ENCODE results near the gene PARP6.
"Not testable (repeated sequence)": the region's sequence is repeated elsewhere in the genome, so short reads cannot be mapped to it uniquely, and the experiment has no call there.

Gene PARP6

DNA sequence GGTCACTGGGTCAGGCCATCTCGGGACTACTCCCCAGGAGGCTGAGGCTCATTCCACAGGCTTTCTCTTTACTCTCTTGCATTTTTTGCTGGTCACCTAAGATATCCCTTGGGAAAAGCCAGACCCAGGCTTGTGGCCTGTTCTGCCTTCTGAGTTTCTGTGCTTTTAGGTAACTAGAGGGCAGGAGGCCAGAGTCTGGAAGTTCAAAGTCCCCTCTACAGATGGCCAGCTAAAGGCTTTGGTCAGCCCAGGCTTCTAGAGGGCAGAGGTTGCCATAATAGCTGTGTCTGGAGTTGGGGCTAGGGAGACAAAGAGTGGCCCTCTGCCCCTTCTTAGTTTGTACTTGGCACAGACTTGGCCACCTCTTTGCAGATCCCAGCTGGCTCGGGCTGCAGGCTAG, 8.4 kb upstream of the PARP6 start:
- DNase-seq, result no peak

DNA sequence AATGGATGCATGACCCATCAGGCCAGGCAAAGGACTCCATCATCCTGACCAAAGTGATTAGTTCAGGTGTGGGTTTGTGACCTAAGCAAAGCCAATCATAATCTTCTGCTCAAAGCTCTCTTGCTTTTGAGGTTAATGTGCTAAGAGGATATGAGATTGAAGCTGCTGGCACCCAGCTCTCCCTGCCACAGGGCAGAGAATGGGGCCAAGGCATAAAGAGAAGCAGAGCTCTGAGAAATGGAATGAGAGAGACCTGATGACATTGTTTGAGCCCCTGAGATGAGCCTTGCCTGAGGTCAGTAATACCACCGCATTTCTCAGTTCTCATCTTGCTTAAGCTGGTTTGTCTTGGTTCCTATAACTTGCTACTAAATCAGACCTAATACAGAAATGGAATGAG, 6.4 kb upstream of the PARP6 start:
- DNase-seq, result no peak

DNA sequence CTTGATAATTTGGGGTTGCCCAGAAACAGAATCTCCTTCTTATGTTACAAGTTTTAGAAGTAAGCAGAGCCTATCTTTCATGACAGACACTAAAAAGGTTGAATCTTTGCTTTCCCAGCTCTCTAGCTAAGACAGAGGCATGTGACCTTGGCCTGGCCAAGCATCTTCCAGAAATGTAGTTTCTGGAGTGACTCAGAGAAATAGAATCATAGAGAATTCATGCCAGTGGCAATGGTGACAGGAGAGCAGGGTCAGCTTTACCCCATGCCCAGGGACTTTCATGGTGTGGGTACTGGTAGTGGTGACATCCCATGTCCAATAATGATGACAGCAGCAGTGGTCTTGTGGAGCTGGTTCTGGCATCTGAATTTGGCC, 4.0 kb upstream of the PARP6 start:
- DNase-seq, result no peak

DNA sequence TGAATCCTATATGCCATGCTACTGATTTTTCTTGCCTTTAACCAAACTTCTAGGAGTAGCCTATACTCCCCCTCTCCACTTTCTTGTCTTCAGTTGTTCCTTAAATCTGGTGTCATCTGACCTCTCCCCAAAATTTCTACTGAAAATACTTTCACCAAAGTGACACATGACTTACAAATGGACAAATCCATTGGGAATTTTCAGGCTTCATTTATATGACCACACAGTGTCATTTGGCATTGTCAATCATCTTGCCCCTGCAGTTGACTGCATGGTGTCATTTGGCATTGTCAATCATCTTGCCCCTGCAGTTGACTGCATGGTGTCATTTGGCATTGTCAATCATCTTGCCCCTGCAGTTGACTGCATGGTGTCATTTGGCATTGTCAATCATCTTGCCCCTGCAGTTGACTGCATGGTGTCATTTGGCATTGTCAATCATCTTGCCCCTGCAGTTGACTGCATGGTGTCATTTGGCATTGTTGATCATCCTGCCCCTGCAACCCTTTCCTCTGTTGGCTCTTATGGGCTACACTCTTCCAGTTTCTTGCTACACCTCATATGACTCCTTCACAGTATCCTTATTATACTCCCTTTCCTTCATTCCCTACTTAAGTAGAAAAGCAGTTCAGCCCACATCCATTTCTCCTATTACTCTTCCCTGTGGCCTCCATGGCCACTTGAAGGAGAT, 3.4 kb upstream of the PARP6 start:
- not testable (repeated sequence) for DNase-seq

DNA sequence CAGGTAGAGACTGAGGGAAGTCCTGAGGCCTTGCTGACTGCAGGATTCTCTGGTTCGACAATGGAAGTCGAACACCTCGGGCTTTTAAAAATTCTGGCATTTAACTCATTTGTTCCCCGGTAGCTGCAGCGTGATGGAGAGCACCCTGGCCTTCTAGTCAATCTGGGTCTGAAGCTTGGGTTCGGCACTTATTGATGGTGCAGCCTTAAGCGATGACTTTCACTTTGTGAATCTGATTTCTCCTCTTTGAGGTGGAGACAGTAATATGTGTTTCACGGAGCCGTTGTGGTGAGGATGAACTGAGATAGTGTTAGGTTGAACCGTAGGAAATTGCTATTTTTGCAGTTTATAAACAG, 621 bp upstream of the PARP6 start:
- no peak for DNase-seq

DNA sequence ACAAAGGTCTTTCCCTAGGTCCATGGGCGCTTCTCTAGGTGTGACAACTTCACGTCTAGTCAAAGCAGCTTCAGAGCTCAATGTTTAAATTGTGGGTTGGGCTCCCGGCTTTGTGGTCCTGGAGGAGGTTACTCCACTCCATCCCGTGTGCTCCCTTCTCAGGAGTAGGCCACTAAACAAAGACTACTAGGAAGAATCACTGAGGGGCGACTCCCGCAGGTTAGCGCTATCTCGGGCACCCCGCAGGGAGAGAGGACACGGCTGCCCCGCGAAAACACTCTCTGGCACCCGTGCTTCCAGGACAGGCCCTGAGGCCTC, 500 bp downstream of the PARP6 start:
- DNase-seq, result no peak

DNA sequence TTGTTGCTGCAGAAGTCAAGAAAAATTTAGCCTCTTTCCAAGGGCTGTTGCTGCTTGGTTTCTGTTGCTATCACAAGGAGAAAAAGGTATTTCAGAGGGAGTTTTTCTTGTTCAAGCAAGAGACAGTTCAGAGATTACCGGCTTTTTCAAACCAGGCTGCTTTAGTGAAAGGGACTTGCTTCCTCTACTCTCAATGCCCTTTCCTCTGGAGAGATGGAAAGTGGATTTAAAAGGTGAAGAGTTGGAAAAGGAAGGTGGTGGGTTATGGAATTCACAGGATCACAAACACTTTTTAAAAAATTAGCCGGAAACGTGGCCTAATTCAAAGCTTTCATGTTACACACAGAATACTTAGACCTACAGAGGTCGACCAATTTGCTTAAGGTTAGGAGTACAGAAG, 1.1 kb downstream of the PARP6 start:
- peak in 1 of 2 donors; percentile 25 for DNase-seq

DNA sequence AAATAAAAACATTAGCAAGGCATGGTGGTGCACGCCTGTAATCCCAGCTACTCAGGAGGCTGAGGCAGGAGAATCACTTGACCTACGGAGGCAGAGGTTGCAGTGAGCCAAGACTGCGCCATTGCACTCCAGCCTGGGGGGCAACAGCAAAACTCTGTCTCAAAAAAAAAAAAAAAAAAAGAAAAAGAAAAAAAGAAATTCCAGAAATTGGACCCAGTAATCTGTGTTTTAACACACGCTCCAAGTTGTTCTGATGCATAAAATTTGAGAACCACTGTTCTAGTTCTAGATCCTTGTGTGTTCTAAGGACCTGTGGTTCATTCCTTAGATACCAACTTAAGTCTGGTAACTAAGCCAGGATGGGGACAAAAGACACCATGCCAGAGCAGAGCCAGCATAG, 2.6 kb downstream of the PARP6 start:
- DNase-seq, result no peak

DNA sequence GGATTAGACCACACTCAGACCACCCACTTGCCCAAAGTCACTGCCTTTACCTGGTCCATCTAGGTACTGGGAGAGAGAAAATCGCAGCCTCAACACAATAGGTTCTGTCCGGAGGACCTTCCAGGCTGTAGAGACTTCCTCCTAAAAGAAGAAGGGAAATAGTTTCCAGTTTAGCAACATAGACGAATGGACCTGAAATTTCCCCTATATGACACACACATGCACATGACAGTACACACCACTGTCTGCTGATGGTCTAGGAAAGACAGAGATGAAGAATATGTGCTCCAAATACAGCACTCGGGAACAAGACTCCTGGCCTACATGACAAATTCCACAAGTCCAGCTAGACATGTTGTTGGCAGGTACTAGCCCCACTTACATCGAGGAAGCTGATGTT, 7.3 kb downstream of the PARP6 start:
- peak; percentile 49 to 85 for DNase-seq

DNA sequence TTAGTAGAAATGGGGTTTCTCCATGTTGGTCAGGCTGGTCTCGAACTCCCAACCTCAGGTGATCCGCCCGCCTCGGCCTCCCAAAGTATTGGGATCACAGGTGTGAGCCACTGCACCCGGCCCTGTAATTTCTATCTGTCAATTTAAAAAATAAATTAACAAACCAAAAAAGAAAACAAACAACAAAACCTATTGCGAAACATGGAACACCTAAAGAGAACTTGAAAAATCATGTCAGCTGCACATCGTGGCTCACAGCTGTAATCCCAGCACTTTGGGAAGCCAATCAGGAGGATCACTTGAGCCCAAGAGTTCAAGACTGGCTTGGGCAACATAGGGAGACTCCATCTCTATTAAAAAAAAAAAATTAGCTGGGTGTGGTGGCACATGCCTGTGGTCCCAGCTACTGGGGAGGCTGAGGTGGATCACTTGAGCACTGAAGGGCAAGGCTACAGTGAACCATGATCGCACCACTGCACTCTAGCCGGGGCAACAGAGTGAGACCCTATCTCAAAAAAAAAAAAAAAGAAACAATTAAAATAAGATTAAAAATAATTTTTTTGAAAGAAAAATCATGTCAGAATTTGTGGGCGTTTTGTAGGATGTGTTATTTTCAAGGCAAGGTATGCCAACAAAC, 19.6 kb downstream of the PARP6 start:
- no peak for DNase-seq

DNA sequence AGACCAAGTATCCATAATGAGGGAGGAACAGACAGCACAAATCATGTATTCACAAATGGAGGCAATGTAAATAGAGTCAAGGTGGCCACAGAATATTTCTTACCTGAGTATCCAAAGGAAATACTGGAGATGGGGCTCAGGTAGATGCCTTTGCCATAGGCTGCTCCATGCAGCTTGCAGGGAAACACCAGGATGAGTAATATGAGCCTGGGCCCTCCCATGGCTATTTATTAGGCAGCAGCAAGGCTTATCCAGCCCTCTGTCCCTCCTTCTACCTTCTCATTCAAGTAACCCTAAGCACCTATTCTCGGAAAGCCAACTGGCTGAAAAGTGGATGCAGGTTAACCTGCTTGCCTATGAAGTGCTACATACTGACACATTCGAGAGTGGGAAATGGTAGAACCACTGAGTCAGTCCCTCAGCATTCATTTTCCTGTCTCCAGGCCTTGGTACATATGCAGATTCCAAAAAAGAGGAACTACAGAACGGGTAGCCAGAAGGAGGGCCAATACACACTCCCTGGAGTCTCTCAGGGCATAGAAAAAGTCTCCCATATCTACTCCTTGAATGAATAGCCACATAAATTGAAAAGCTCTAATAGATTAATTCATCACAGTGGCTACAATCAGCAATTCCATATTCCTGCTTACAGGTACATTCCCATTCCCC, 23.1 kb downstream of the PARP6 start:
- DNase-seq, result peak; percentile 36 to 42

DNA sequence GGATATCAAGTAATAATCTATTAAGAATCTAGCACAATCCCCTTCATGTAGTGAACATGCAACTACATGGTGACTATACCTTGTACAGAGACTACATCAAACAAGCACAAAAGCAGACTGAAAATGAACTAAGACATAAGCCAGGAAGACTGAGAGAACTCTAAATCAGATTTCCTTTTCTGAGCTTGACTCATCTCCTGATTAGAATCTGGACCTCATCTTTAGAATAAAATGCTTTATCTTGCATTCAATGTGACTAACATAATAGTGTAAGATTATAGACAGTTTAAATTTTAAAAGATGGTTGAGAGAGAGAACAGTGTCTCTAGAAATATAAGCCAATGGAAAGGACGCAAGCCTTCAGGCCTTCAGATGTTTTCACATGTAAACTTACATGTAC, 23.8 kb downstream of the PARP6 start:
- no peak for DNase-seq

DNA sequence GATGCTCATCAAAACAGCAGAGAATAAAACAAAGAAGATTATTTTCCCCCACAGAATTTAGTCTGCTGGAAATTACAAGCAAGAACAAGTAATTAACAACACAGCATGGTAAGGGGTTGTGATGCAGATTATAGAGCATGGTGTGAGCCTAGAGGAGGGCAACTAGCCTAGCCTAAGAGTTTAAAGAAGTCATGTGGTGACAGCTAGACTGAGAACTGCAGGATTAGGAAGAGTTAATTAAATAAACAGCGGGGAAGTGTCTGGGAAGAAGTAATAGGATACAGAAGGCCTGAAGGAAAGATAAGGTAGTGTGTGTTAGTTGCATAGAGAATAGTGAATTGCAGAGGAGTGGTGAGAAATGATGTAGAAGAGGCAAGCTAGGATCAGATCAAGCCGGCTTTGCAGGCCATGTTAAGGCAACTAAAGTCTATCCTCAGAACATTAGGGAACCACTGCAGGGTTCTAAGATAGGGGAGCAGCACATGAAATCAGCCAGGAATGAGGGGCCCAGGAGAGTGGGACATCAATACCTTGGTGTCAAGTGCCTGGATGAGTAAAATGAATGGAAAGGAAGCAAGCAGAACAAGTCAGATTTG, 29.5 kb downstream of the PARP6 start:
- no peak for DNase-seq

DNA sequence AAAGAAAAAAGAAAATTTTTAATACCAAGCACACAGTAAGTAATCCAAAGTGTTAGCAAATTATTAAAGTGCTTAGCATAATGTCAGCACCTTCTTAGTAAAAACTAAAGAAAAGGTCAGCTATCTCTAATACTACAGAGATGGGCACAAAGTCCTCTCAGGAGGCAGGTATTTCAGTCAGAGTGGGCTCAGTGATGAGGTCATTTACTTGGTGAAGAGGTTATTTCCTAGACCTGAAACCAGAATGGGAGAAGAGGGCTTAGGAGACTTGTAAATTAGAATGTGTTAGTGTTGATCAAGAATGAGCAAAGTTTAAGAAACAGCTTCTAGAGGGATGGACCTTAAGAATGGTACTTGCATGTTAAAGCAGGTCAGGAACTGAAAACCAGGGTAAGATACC, 32.7 kb downstream of the PARP6 start:
- no peak for DNase-seq

DNA sequence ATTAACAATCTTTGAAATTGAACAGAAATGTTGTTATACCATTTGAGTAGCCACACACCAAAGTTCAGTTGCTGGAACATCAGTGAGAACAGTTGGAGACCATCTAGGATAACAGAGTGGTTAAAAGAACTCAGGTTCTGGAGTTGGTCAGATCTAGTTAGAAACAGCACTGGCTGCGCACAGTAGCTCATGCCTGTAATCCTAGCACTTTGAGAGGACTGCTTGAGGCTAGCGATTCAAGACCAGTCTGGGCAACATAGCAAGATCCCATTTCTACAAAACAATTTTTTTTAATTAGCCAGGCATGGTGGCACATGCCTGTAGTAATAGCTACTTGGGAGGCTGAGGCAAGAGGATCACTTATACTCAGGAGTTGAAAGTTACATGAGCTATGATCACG, 33.8 kb downstream of the PARP6 start:
- no peak for DNase-seq

DNA sequence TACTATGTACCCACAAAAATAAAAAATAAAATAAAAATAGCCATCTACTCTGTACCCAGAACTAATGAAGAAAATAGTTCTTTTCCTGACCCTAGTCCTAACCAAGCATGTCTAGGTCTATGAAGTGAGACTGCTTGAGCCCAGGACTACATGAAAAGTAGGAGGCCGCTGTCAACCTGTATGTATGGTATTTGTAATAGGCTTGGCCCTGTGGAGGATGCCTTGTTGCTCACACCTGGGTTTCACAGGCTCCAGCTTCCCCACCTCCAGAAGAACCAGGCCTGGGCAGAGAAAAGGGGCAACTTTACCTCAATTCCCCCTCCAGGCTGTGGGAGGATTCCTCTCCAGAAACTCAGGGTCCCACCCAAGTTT, 34.5 kb downstream of the PARP6 start:
- DNase-seq, result peak in 1 of 2 donors; percentile 20

DNA sequence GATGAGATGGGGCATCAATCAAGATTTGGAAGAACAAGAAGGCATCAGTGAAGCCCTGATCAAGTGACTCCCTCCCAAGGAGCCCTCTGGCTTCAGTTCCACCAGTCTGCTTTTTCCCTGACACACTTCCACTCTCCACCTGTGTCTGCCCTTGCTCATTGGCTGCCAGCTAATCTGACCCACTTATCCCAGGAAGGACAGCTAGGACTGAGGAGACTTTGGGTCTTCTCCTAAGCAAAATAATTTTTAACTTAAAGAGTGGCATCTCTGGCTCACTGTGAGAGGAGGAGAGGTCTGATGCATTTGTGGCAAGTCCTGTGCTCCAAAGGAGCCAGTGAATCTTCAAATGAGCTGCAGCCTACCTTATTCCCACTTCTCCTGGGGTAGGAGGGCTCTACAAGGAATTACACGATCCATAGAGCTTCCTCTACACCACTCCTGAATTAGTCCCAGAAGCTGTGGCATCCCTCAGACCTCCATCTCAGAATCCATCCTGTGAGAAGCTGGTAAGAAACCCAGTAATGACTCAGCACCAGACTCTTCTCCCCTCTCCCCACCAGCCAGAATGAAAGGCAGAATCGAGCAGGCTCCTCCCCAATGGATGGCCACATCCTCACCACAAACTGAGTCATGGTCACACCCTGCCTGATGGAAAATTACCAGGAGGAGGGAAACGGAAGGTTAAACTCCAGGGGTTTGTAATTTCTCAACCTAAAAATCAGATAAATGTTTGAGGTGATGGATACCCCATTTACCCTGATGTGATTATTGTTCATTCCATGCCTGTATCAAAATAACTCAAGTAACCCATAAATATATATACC, 35.1 kb downstream of the PARP6 start:
- DNase-seq, result peak; percentile 94 to 95

DNA sequence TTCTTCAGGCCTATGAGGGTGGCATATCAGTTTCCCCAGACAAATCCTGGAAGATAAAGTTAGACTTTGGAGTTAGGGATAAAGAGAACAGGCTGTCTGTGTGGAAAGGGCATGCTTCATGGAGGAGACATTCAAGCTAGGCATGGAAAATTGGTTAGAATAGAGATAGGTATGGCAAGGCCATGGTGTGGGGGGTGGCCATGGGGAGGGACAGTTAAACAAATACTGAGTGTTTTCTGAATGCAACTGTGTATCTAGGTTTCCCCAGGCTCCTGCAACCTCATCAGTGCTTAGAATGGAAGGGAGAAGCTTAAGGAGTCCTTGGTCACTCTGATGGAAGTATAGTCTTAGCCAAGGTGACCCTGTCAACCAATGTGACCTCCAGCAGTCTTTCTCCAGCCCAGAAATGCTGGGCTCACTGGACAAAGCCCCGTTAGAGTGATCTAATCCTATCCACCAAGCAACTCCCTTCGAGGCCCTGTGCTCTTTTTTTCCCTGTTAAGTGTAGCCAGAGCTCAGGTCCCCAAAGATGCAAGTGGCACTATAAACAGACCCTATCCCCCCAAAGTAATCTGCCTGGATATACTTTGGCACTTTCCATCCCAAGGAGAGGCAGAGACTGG, 35.9 kb downstream of the PARP6 start:
- DNase-seq, result no peak

DNA sequence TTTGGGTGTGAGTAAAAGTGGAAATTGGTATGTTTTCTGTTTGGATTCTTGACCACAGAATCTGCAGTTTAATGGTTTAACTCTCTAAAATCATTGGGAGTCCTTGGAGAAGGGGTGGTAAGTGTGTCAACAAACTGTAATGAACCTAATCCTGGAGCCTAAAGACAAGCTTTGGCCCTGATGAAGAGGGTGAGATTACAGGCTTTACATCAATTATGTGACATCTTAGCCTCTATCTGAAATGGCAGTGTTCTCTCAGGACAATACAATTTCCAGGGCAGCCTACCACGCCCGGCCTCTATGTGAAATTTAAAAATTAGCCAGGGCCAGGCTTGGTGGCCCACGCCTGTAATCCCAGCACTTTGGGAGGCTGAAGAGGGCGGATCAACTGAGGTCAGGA, 37.1 kb downstream of the PARP6 start:
- no peak for DNase-seq

DNA sequence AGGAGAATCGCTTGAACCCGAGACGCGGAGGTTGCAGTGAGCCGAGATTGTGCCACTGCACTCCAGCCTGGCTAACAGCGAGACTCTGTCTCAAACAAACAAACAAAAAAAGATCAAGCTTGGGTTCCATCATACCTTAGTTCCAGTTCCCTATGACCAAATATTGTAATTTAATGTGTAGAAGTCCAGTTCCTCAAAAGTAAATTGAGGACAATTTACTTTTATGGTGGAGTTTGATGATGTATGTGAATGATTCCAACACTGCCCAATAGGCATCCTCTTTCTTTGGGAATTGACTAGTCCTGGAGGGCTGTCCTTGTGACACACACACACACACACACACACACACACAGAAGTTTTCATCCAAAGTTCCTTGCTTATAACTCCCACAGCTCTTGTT, 38.6 kb downstream of the PARP6 start:
- peak; percentile 28 to 56 for DNase-seq

DNA sequence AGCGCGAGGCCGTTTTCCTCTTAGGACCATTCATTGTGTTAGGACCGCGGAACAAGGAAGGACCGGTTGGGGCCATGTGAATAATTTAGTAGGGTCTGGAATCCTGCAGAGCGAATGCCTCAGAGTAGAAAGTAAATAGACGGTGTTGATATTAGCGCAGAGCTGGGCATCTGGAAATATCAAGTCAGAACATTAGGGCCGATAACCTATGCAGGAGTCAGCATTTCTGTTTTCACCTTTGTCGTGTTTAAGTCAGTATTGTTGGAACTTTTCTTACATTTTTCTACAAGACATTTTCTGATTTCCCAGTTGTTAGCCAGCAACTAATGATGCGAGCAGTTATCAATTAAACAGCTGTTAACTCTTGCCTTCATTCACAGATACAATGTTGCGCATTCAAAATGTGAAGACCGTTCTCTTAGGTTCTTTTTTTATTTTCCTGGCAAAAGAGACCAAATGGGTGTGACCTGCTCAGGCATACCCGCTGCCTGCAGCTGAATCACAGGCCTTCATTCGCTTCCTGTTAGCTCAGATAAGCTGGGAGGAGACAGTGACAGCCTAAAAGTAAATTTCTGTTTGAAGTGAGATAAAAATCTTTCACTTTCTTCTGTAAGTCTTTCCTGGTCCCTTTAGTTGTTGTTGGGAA, 40.4 kb downstream of the PARP6 start:
- DNase-seq, result peak; percentile 61 to 65

DNA sequence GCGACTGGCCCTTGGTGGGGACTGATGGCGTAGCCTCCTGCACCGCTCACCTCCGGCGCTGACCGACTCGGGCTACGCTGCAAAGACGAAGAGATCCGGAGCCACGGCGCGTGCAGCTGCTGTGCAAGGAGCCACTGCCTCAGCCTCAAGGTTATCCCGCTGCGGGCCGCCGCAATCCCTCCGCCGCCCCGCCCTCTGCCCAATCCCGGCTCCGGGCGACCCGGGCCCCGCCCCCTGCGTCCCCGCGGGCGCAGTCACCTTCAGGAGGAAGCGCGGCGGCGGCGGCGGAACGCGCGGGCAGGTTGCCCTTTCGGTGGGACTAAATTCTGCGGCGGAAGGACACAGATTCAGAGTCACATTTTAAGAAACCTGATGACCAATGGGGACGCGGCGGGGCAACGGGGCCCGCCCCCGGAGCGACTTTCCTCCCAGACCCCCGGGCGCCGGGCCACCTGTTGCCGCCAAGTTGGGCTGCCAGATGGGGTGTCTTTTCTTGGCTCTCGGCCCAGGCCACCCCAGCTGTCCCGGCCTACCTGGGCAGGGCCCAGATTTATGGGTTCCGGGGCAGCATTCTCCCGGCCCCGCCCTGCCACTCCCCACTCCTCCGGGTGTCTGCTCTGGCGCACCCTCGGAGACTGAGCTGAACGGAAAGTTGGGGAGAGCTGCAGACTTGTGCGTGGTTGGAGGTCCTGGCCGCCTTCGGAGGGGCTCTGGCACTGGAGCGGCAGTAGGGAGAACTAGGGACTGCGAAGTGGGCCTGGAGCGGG, 41.1 kb downstream of the PARP6 start, which contains the start of gene PKM:
PKM (minus strand) TSS at position 125 of the 767 bp plus-strand sequence. CDS start 12,093 bp downstream, outside the sequence.
- DNase-seq, result peak; percentile 95 to 97

All from inflammatory macrophage treated with lipopolysaccharide for 1 hour (primary cell).